ENCODE results near the gene MPPE1.

The MPPE1 gene

DNA sequence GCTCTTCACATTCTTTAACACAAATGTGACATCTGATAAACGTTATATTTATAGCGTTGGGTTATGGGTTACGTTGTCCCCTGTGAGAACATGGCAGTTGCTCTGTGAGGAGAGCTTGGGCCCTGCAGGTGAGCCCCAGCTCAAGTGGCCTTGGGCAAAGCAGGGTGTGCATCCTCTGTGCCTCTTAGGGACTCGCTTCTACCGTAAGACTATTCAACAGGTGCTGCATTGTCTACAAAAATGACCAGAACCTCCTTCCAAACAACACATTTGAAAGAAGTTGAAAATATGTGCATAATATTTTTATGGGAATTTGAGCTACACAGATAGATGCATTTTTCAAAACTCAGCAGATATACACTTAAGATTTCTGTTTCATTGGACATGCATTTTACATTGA lies 73.3 kb downstream of the MPPE1 start:
- TF ChIP-seq GATA3 (IDR thresholded peaks at IDR 0.05; ENCODE audit: low read depth, low read length) (no peak), GATA2 (IDR thresholded peaks at IDR 0.05; ENCODE audit: low read depth, low read length) (no peak)

All from SH-SY5Y (cell line).